SU-DHL-6 (cell line): ENCODE data around the gene BPIFB2.

Source experiments
- EZH2phosphoT487 ChIP-seq: fragments of 200-600 bp; sonication (generic), shearing (Covaris generic); conservative IDR thresholded peaks from 2 replicates; pipeline ENCODE4 v1.6.1; 2018; ENCODE audit warnings: mild to moderate bottlenecking, antibody characterized with exemption, low read length, moderate library complexity, mixed read lengths
- TF ChIP-seq, protein P1 (sequence below): fragments of 200-600 bp; sonication (generic); IDR thresholded peaks from one replicate; pipeline ENCODE4 v1.5.1; 2017; ENCODE audit warnings: antibody characterized with exemption, mild to moderate bottlenecking, low read length, moderate library complexity; ENCODE audit not compliant: insufficient read depth, poor library complexity, severe bottlenecking

GRCh38 chr20:33023439-33024242 lies 16.1 kb downstream of the BPIFB2 start:
- TF ChIP-seq, protein P1, sequence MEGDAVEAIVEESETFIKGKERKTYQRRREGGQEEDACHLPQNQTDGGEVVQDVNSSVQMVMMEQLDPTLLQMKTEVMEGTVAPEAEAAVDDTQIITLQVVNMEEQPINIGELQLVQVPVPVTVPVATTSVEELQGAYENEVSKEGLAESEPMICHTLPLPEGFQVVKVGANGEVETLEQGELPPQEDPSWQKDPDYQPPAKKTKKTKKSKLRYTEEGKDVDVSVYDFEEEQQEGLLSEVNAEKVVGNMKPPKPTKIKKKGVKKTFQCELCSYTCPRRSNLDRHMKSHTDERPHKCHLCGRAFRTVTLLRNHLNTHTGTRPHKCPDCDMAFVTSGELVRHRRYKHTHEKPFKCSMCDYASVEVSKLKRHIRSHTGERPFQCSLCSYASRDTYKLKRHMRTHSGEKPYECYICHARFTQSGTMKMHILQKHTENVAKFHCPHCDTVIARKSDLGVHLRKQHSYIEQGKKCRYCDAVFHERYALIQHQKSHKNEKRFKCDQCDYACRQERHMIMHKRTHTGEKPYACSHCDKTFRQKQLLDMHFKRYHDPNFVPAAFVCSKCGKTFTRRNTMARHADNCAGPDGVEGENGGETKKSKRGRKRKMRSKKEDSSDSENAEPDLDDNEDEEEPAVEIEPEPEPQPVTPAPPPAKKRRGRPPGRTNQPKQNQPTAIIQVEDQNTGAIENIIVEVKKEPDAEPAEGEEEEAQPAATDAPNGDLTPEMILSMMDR: no peak
- no peak for TF ChIP-seq EZH2phosphoT487
